A204.1 (cell line): ENCODE results near the gene DAPK2.
"Not testable (repeated sequence)": the region's sequence is repeated elsewhere in the genome, so short reads cannot be mapped to it uniquely, and the experiment has no call there.

Experiments
- FAIRE-seq: peaks from 2 replicates; lab custom pipeline; 2012; peaks lifted over from hg19 to GRCh38; lab: Jason Lieb, UNC

The DAPK2 gene

DNA sequence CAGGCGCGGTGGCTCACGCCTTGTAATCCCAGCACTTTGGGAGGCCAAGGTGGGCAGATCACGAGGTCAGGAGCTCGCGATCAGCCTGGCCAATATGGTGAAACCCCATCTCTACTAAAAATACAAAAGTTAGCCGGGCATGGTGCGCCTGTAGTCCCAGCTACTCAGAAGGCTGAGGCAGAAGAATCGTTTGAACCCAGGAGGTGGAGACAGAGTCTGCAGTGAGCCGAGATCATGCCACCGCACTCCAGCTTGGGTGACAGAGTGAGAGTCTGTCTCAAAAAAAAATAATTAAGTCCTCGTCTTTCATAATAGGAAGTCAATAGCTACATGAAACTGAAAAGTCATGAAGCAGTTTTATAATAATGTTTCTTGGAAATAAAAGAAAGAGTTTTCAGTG is 7.4 kb upstream of the DAPK2 start:
- not testable (repeated sequence) for FAIRE-seq

DNA sequence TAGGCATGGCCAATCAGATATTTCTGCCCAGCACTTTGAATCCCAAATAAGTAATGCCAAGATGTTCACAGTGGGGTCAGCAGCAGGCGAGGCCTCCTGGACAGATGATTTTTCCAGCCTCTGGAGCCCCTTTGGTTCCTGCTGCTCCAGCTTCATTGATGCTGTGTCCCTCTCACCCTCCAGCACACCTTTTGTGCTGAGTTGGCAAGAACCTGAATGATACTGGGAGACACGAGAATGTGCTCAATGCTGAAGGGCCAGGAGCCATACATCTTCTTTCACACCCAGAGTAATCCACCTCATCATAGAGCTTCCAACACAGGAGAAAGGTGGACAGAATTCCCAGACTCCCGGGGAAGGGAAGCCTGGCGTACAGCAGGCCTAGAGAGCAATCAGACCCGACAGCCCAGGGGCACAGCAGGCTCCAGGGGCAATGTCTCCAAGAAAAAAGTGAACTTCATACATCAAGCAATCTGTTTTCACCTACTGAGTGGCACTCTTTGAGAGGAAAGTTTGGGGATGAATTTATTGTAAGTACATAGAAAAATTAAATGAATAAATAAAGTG is 6.7 kb upstream of the DAPK2 start:
- no peak for FAIRE-seq

DNA sequence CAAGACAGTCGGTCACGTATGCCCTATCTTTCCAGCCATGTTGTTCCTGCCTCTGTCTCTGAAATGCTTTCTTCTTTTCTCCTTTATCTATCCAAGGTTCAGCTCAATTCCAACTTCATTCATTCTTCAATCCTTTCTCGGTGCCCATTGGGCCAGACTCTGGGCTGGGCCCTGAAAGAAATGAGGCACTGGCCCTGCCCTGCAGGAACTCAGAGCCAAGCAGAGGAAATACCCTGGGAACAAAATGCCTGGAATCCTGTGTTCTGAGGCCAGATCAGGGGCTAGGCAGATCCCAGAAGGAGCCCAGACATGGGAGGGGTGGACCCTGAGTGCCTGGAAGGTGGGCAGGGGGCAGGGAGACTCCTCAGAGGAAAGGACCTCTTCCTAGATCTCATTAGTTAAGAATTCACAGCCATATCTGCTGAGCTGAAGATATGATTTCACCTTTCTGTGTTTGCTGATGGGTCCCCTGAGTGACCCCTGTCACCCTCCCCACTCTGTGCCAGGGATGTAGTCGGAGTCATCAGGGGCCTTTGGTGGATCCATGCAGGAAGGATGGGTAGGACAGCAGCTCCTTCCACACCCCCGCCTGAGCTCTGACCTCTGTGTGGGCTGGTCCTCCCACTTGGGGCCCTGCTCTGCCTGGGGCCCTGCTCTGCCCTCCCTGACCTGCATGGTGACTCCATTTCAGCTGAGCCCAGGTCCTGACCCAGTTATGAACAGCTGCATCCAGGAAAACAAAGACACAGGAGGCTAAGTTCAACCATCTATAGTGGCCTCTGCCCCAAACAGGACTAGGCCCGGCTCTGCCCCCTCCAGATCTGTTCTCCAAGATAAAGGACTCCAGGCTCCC is 5.3 kb upstream of the DAPK2 start:
- FAIRE-seq, result no peak

DNA sequence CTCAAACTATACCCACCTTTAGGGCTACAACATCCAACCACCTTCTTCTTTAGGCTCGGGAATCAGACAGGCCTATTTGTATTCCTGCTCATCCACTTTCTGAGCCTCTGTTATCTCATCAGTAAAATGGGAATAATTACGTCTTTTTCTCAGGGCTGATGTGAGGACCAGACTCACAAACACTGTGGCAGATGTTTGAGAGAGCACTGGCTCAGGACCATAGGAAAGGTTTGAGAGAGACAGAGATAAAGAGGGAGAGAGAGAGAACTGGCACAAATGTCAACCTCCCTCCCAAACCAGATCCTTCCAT is 4.8 kb upstream of the DAPK2 start:
- no peak for FAIRE-seq

DNA sequence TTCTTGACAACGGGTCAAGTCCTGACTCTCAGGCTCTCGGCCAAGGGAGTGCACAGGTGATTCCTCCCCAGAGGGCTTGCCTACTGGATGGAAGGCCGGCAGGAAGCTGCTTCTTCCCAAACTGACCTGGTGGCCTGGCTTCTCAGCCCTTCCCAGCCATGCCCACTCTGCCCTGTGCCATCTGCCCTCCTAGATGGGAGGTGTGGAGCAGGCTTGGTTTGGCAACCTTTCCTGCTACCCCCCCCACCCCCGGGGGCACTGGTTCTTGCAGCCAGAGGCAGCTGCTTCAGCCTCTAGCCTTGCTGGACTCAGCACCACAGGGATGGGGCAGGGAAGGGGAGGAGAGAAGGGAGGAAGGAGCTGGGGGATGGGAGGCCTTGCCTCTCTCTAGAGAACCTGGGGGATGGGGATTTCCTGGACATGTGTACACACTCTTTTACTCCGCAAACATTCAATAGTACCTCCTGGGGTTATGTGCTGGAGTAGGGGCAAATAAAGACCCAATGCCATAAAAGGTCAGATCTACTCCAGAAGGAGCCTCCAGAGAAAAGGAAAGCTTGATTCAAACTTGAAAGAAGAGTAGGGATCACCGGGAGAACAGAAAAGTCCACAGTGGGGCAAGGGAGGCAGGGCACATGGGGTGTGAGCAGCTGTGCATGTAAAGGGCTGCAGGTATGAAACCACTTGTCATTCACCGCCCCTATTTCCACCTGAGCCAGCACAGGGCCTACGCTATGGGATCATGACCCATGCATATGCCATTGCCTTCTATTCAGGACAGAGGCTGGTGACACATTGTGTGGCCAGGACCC is 4.2 kb upstream of the DAPK2 start:
- FAIRE-seq, result no peak

DNA sequence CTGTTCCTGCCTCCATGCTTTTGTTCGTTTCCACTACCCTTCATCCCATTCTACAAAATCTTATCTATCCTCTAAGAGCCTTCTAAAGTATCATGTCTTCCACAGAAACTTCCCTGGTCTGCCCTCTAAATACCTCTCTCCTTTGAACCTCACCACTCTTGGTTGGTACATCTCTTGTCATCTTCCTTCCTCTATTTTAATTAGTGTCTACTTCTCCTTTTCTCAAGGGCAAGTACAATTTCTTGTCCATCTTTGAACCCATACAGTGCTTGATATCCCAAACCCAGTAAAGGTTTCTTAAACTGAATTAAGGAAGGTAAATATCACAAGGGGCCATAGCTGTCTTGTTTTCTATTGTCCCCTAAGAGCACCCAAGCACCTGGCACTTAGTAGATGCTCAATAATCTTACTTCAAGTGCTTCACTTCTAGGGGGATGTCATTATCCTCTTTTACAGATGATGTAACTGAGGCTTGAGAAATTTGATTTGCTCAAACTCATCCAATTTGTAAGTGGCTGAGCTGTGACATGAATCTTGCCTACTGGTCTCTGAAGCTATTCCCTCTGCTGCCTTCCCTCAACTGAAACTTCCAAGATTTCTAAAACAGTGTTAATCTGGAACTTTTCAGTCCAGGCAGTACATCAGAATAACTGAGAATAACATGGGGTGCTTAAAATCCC is 2.6 kb upstream of the DAPK2 start:
- no peak for FAIRE-seq

DNA sequence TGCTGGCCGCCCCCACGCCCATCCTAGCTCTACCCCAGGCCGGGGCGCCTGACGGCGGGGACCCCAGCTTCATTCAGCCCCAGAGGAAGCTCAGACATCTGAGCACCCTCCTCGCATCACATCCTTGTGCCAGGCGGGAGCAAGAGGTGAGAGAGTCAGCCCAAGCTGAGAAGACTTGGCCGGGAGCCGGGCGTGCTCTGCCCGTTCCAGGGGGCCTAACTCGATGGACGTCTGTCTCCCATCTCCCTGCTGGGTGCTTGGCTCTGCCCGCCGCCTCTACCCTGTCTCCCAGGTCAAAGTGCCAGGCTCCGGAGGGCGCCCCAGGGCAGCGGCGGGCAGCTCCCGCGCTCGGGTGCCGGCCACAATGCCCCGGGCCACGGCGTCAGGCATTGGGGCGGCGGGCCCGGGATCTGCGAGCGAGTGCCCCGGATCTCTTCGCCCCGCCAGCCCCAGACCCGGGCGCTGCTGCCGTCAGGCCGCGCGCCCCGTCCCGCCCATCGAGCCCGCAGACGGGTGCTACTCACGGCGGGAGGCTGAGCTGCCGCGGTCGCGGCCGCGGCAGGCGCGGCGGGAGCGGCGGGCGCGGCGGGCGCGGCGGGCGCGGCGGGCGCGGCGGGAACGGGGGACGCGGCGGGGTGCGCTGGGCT is 388 bp downstream of the DAPK2 start:
- FAIRE-seq, result no peak

DNA sequence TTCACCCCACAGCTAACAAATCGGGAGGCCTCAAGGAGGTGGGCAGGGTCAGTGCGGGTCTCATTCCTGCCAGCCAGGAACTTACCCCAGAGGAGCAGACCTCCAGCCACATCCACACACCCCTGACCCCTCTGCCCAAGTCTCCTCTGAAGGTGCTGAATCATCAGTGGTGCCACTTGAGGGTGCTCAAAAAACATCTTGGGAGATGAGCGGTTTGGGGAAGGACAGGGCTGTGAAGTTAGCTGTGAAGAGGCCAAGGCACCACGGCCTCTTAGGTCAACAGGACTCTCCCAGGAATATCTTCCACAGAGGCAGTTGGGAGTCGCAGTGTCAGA is 1.2 kb downstream of the DAPK2 start:
- no peak for FAIRE-seq

DNA sequence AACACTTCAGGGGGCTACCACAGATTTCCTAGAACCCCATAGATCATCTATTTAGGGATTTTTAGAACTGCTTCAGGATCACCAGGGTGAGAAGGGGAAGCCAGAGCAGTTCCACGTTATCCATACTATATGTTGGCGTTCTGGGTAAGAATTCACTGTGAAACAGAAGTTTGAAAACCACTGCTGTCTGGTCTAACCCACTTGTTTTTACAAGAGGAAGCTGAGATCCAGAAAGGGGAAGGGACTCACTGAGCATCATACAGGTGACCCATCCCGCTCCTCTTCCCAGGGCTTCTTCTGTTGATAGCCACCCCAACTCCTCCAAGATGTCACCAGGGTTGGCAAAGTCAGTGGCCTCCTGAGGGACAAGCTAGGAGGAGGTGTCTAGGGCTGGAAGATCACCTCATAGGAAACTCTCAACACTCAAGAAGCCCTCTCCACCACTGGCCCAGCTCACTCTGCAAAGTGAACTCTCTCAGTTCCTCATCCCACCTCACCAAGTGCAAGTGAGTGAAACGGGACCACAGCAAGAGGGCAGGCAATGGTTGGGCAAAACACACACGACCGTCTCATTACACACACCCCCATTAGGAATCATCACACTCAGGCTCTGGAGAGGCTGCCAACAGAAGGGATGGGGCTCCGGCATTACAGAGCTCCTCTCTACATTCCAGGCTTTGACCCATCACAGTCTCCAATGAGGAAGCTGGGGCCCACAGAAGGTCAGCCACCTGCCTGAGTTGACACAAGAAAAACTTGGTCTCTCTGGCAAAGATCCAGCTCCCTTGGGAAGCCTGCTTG is 1.8 kb downstream of the DAPK2 start:
- no peak for FAIRE-seq

DNA sequence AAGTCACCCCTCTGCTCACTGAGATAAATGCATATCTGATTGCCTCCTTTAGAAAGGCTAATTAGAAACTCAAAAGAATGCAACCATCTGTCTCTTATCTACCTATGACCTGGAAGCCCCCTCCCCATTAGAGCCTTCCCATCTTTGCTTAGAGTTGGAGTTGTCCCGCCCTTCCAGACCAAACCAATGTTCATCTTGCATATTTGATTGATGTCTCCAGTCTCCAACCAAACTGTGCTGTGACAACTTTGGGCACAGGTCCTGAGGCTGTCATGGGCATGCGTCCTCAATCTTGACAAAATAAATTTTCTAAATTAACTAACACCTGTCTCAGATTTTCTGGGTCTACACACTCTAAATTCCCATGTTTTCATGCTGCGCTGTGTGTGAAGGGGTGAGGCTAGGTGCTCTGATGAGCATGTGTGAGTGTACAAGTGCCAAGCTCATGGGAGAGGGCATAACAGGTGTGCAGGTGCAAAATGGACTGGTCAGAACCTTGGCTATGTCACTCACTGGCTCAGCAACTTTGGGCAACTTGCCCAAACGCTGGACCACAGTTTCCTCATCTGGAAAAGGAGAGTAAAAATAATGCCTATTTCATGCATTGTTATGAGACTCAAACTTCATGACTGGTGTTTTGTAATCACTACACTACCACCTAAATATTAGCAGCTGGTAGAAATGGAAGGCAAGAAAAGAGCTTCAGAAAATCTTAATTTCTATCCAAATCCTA is 7.2 kb downstream of the DAPK2 start:
- FAIRE-seq, result no peak

DNA sequence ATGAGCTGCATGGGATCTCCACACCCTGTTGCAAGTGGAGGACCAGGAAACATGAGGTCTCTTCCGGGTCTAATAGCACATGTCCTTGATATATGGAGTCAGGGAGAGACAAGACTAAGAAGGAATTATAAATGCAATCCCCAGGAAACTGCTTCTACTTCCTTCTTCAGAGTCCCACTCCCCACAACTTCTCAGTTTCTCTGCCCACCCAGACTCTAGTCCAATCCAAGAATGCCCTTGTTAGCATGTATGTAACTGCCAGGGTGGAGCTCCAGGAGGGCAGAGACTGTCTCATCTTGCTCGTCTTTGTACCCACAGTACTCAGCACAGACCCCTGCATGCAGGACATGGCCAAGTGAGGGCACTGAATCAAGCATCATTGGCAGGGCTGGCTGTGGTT is 8.3 kb downstream of the DAPK2 start:
- no peak for FAIRE-seq

DNA sequence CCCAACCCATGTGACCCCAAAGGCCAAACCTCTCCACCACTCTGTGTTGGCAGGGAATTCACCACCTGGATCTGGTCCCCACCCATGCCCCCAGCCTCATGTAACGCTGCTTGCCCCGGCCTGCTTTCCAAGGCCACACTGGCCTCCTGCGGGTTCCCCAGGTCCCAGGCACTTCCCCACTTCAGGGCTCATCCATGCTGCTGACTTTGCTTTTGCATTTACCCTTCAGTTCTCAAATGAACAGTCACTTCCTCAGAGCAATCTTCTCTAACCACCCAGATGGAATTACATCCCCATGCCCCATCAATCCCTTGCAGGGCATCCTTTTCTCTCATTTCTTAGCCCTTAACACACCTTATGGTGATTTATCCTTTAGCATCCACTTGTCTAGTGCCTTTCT is 9.2 kb downstream of the DAPK2 start:
- FAIRE-seq, result no peak

DNA sequence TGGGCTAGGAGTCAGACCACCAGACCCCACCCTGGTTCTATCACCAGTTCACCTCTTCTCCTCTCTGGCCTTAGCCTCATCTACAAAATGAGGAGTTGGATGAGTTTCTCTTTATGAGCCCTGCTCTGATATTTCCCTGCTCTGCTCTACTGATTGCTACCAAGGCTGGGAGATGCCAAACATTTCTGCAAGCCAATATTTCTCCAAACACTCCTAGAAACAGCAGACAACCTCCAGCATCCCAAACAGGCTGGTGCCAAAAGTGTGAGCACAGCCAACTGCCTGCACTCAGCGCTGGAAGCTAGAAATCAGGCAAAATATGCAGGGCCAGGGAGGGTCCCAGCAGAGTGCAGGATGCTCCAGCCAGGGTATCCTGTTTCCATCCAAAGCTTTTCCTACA is 10.8 kb downstream of the DAPK2 start:
- no peak for FAIRE-seq

DNA sequence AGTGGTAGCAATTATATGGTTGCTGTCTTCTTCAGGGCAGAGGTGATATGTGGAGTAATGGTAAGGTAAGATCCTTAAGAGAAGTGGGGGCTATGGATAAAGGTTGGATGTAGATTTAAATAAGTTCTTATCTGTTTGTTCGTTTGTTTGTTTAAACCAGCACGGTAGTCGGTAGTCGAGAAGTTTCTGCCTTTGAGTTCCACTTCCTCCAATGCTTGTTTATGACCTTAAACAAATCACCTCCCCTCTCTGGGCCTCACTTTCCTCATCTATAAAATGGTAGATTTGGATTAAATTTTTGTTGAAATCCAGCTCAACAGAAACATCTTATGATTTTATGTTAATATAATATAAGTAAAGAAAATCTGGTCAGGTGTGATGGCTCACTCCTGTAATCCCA is 11.8 kb downstream of the DAPK2 start:
- FAIRE-seq, result no peak

DNA sequence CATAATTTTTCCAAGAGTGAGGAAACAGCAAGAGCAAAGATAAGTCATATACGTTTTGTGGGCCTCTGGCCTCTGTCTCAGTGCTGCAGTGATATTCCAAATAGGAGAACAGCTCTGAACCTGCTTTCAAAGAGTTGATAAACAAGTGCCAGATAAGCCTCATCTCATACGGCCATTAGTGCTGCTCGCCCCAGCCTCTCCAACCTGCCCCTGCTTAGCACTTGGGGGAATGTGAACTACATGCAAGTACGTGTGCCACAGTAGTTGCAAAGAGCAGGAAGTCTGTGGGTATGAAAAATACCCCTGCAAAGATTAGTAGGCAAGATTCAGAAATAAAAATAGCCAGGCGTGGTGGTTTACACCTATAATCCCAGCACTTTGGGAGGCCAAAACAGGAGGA is 14.0 kb downstream of the DAPK2 start:
- FAIRE-seq, result no peak

DNA sequence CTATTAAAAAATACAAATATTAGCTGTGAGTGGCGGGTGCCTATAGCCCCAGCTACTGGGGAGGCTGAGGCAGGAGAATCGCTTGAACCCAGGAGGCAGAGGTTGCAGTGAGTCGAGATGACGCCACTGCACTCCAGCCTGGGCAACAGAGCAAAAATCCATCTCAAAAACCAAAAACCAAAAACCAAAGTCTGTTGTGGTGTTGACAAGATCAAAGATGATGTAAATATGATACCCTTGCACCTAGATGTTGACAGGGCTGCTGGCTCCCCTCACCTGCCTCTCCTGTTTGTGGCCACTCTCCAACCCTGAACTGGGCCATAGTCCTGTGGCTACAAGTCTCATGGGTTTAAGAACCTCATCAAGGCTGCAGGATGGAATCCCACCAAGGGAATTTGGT is 16.2 kb downstream of the DAPK2 start:
- no peak for FAIRE-seq

DNA sequence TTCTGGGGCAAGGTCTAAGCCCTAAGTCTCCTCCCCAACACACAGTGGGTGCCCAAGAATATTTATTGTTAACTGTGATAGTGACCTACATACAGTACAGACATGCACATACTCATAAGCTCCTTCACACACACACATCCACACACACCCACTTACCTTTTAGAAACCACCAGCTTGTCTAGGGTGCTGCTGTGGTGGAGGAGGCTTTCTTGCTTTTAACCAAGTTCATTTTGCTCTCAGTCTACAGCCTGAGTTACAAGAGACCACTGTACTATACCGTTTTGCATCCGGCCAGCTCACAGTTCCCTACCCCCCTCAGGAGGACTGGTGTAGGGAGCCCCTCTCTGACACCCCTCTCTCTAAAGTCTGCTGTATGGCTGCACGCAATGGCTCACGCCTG is 16.7 kb downstream of the DAPK2 start:
- FAIRE-seq, result no peak

DNA sequence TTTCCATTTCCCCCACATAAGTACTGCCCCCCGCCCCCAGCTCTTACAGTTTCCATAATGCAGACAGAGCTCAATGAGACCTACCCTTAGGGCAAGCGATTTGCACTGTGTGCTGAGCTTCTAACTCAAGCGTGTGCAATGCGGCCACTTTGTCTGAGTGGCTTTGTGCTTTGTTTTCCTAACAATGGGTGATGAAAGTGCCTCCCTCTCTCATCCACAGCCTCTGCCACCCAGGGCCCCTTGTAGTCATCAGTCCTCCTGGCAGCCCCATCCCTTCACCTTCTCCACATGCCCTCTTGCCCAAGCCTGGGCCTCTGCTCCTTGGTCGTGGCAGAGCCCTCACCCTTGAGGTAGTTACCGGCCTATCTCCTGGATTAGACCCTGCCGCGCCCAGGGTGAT is 17.2 kb downstream of the DAPK2 start:
- FAIRE-seq, result no peak

DNA sequence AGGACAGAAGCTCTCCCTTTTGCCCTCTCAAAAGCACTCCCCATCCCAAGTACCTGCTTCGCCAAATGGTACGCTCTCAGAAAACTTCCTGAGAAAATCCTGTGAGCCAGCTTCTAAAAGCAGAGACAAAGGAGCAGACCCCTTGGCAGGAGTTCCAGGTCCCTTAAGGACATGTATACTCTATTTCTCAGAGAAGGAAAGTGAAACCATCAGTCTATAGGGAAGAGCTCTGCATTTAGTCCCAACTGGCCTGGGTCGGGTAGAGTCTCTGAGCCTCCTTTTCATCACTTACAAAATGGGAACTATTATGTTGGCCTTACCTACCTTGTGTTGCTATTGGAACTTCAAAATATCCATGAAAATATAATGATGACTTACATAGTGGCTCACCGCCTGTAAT is 19.7 kb downstream of the DAPK2 start:
- no peak for FAIRE-seq

DNA sequence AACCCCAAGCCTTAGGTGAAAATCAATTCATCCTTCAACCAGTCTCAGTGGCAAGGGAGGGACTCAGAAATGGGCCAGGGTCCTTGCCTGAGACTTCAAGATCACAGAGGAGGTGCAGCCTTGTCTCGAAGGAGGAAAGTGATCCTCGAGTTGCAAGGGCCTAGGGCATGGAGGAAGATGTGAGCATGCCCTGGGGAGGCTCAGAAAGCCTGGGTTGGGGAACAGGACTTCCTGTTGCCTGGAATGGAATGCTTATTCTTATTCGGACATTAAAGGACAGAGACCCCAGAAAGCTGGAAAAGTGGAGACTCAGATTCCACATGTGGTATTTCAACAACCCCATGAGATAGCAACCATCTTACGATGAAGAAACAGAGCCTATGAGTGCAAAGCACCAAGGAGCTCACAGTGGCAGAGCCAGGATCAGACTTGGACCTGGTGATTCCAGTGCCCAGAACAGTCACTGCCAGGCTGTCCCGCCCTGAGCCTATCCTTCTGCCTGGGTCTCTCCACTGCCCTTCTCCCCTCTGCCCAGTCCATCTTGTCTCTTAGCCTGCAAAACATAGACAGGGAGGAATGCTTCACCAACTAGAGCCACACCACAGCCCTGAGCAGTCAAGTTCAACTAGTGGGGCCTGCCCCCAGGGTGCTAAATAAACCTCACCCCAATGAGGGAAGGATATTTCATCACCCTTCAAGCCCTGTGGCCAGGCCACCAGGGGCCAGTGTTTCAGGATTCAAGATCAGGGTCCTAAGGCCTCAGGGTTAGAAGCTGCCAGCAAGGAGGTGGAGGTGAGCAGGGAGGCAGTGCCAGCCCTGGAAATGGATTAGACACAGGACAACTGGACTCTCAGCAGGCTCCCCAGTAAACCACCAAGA is 21.9 kb downstream of the DAPK2 start:
- FAIRE-seq, result no peak
